SK-MEL-5 (cell line): ENCODE measurements around the gene RASSF10. TPM values are rescaled to one million over a fixed set of nuclear protein-coding genes. Genes with fewer than 3 reads are reported as not detected.

Experiments used
- DNase-seq: peaks from one replicate; pipeline ENCODE4 v3.0.0-alpha.2; 2016; ENCODE audit warnings: low read depth, low spot score
- in situ Hi-C: cut with HindIII; loops from 2 replicates; pipeline ENCODE4 v1.10.0; 2016; ENCODE audit warnings: low sequenced_read_pairs, high pct_unique_total_duplicates, low pct_unique_long_range_greater_than_20kb
- total RNA-seq: library from RNA; depleted of rRNA; stranded (reverse); fragments of >200 nt; shearing (Covaris generic); gene quantifications from 2 replicates; pipeline ENCODE4 v1.2.3, GENCODE V29; 2014

RASSF10 gene
- total RNA-seq, 1 experiment from 2014 or later = 0.45 TPM

DNA sequence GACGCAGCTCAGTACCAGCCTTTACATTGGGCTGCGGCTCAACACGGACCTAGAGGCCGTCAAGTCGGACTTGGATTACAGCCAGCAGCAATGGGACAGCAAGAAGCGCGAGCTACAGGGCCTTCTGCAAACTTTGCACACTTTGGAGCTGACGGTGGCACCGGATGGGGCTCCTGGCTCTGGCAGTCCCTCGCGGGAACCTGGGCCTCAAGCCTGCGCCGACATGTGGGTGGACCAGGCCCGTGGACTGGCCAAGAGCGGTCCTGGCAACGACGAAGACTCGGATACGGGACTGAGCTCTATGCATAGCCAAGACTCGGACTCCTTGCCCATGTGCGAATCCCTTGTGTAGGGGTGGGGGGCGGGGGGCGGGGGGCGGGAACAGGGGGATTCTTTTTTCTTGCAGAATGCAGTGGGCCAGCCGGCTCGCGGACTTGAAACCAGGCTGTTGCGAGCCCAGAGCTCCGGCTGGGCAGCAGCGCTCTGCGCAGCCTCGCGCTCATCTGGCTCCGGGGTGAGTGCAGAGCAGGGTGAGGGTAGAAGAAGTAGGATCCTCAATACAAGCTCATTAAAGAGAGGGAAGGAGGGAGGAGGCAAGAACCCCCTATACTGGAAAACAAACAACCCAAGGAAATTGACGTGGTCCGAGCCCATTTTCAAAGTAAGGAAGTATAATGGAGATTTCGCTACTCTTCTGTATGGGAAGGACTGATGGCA lies 1.8 kb downstream of the RASSF10 start:
- DNase-seq = no peak
- in situ Hi-C loops = no loop called here

DNA sequence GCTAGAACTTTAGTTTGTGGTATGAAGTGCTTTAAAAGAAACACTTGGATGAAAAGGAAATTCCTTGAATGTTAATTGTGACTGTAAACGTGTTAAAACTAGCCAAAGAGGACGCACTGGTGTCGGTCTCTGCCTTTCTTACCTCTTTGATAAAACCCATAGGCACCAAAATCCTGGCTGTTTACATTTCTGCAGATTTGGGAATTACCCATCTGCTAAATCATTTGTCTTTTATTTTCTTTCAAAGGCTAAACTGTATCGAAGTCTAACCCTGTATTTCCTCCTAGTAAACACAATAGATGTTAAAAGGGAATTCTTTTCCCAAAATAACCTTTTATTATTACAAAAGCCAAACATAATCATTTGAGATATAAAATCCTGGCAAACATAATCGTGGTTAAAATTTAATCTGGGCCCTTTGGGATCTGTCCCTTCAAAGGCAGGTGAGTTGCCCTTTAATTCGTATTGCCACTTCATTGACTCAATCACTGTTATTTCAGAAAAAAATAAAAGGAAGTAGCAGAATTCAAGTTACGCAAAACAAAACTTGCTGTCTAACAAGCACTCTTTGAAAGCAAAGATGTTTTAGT lies 2.4 kb downstream of the RASSF10 start:
- in situ Hi-C loops = no loop called here

GRCh38 chr11:13012056-13012661 lies 3.0 kb downstream of the RASSF10 start:
- DNase-seq = no peak
- in situ Hi-C loops = no loop called here

More for the DNA sequence above, 2.4 kb downstream of the RASSF10 start:
- no peak for DNase-seq

GRCh38 chr11:13013054-13013488 lies 4.0 kb downstream of the RASSF10 start:
- no peak for DNase-seq
- in situ Hi-C loops = no loop called here

DNA sequence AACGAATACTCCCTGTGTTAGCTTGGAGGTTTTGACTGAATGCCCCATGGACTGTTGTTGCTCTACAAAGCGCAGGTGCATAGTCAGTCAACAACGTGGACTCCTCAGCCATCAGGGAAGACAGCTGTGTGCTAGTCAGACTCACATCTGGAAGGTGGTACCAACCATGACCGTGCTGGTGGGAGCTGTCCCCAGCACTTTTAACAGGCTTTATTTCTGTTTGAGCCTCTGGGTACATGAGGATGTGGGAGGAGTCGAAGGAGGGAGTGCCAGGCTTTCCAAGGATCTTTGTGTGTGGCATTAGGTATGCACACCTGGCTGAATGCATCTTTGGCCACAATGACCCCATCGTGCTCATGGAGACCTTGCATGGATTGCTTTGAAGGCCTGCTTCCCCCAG lies 6.6 kb downstream of the RASSF10 start:
- in situ Hi-C loops = no loop called here
- no peak for DNase-seq

GRCh38 chr11:13016415-13016814 lies 7.3 kb downstream of the RASSF10 start:
- peak; percentile 85 for DNase-seq
- in situ Hi-C loops = no loop called here

DNA sequence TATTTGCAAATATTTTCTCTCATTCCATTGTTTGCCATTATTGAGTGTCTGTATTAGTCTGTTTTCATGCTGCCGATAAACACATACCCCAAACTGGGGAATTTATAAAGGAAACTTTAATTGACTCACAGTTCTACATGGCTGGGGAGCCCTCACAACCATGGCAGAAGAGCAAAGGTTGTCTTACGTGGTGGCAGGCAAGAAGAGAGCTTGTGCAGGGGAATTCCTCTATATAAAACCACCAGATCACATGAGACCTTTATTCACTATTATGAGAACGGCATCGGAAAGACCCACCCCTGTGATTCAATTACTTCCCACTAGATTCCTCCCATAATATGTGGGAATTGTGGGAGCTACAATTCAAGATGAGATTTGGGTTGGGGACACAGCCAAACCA lies 10.2 kb downstream of the RASSF10 start:
- DNase-seq = peak; percentile 27
- in situ Hi-C loops = no loop called here

GRCh38 chr11:13023423-13023822 lies 14.3 kb downstream of the RASSF10 start:
- in situ Hi-C loops = no loop called here

DNA sequence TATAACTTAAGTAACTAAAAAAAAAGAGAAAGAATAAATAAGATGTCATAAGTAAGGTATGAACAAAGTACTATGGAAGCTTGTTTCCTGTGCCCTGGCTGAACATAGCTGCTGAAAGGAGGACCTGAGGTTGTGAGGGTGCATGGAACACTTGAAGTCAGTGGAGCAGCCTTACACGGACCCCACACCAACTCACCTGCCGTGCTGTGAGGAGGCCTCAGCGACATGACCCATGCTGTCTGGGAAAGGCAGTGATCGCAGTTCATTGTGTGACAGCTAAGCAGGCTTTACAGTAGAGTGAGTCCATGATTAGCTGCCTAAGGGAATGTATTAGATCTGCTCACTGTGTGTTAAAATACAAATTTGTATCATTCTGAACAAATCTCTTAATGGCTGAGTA lies 17.6 kb downstream of the RASSF10 start:
- in situ Hi-C loops = no loop called here
- DNase-seq = no peak

More at GRCh38 chr11:13023423-13023822, 14.3 kb downstream of the RASSF10 start:
- no peak for DNase-seq

DNA sequence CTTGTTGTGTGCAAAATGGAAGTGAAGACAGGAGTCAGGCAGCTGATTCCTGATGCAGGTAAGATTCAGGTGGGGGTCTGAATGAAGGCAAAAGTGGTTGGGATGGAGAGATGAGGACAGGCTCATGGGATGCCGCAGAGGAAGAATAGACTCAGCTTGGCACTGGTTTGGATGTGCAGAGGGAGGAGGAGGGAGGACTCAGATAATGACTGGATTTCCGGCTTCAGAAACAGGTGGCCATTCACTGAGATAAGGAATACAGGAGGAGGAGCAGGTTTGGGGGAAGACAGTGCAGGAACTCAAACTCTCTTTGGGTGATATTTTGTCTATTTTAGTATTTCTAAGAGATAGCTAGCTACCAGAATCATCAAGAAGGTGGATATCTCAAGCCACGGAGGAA lies 19.2 kb downstream of the RASSF10 start:
- DNase-seq = no peak
- in situ Hi-C loops = no loop called here

DNA sequence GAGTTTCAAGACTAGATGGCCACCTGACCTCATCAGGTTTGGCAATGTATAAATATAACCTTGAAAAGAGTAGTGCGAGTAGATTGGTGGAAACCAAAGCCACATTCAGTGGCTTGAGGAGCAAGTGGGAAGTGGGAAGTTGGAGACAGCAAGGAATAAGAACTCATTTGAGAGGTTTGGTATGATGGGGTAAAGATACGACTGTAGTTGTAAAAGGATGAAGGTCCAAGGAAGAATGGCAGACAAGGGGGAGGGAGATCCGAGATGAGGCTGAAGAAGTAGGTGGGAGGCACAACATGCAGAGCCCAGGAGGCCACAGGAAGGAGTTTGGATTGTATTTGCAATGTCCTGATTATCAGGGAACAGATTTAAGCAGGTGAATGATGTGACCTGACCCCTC lies 20.8 kb downstream of the RASSF10 start:
- DNase-seq = no peak
- in situ Hi-C loops = no loop called here

DNA sequence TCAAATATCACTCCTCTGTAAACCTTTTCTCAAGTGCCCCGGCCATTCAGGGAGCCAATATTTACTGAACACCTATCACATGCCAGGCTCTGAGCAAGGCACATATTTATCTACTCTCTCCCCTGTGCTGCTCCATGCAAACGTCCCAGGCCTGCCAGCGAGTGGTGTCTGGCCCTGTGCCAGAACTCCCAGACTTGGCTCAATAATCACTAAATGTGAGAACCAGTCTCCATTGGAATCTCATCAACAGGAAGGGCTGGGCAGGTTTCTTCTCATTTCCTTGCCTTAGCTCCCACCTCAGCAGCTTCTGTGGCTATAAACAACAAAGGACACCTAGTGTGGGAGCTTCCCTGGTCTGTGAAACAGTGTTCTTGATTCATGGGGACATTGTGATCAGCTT lies 21.7 kb downstream of the RASSF10 start:
- in situ Hi-C loops = no loop called here
- DNase-seq = no peak

- no peak for DNase-seq
- in situ Hi-C loops = no loop called here
Observed at GRCh38 chr11:13031349-13031748, 22.2 kb downstream of the RASSF10 start.

DNA sequence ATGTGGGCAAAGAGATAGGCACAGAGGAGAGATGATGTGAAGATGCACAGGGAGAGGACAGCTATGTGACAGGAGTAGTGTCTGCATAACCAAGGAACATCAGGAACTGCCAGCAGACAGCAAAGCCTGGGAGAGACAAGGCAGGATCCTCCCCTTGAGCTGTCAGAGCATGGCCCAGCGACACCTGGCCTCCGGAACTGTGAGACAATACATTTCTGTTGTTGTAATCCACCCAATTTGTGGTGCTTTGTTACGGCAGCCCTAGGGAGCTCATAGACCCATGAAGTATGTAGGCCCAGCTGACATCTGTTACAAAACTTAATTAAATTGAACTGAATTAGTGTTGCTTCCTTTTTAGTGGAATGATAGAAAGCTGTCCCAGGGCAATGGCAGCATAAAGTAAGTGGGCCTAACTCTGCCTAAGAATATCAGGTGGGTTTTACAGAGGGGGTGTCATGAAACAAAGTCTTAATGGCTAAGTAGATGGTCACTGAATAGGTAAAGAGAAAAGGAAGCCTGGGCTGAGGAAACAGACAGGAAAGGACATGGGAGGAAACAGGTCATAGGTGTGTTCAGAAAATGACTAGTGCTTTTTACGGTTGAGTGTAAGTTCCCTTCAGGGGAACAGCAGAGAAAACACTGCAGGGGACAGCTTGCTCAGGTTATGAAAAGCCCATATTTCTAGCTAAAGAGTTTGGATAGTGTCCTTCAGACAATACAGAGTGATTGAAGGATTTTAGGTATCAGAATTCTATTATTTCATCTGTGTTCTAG lies 24.8 kb downstream of the RASSF10 start:
- no peak for DNase-seq
- in situ Hi-C loops = no loop called here

GRCh38 chr11:13035711-13036110 lies 26.6 kb downstream of the RASSF10 start:
- in situ Hi-C loops = no loop called here
- no peak for DNase-seq

DNA sequence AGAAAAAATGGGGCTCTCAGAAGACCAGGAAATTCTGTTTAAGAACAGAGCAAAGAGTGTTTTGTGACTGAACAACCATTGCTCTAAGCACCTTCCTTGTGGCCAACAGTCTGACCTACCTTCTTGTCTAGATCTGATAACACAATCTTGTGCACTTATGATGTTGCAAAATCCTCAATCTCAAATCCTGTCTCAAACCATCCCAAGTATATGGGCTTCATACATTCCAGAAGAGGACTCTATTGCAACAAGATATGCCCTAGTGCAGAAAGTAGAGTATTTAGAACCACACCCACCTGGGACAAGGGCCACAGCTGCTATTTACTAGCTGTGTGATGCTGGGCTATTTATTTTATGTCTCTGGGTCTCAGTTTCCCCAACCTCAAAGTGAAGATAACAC lies 27.1 kb downstream of the RASSF10 start:
- in situ Hi-C loops = no loop called here
- no peak for DNase-seq

- in situ Hi-C loops = no loop called here
- no peak for DNase-seq
Observed at GRCh38 chr11:13038366-13038765, 29.2 kb downstream of the RASSF10 start.

DNA sequence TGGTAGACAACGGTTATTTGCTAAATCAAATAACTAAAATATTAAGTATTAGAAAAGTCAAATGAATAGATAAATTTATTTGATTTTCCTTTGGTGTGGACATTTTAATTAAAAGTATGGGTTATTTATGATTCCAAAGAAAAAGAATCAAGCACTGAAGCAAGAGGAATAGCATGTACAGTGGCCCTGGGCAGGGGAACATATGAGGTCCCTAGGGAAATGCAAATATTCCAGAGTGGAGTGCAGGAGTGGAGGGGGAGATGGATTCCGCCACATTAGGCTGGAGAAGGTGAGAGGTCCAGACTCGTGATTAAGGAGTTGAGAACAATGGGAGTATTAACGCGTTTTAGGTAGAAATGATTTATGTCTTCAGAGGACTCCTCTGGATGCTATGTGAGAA lies 30.0 kb downstream of the RASSF10 start:
- DNase-seq = no peak
- in situ Hi-C loops = no loop called here
